Fibroblast of skin of scalp (primary cell): ENCODE results near the gene GSN.

Experiments used
- DNase-seq: peaks from one replicate; pipeline ENCODE4 v3.0.0-alpha.2; 2013

The GSN gene

GRCh38 chr9:121353241-121354061, 85.5 kb downstream of the GSN start:
- no peak for DNase-seq

GRCh38 chr9:121354141-121354540, 86.2 kb downstream of the GSN start:
- no peak for DNase-seq

- no peak for DNase-seq
Measured at GRCh38 chr9:121354762-121355161, 86.8 kb downstream of the GSN start.

- DNase-seq, result no peak
Measured at GRCh38 chr9:121357011-121357410, 89.0 kb downstream of the GSN start.

- DNase-seq, result no peak
Measured at GRCh38 chr9:121358751-121359150, 90.8 kb downstream of the GSN start.

- DNase-seq, result peak; percentile 67
Measured at GRCh38 chr9:121359351-121360294, 91.7 kb downstream of the GSN start.

- peak; percentile 89 for DNase-seq
Measured at GRCh38 chr9:121360601-121361374, 92.8 kb downstream of the GSN start.

- DNase-seq, result peak; percentile 73
Measured at GRCh38 chr9:121362813-121363621, 95.1 kb downstream of the GSN start.

- no peak for DNase-seq
Measured at GRCh38 chr9:121363622-121363961, 95.6 kb downstream of the GSN start.

GRCh38 chr9:121364077-121364476, 96.1 kb downstream of the GSN start:
- DNase-seq, result no peak

GRCh38 chr9:121364886-121365285, 96.9 kb downstream of the GSN start:
- no peak for DNase-seq

GRCh38 chr9:121365564-121365963, 97.6 kb downstream of the GSN start:
- DNase-seq, result no peak

GRCh38 chr9:121366611-121367192, 98.7 kb downstream of the GSN start:
- no peak for DNase-seq

GRCh38 chr9:121367306-121368137, 99.6 kb downstream of the GSN start:
- no peak for DNase-seq

- no peak for DNase-seq
Measured at GRCh38 chr9:121368138-121368522, 100.2 kb downstream of the GSN start.

- DNase-seq, result no peak
Measured at GRCh38 chr9:121368745-121369144, 100.8 kb downstream of the GSN start.

GRCh38 chr9:121369595-121370265, 101.8 kb downstream of the GSN start, which contains the start of gene STOM:
Gene STOM (minus strand): TSS chr9:121370250. CDS start chr9:121370187, 63 bp downstream.
- peak; percentile 88 for DNase-seq

GRCh38 chr9:121371495-121372061, 103.6 kb downstream of the GSN start:
- no peak for DNase-seq

- DNase-seq, result no peak
Measured at GRCh38 chr9:121372239-121373010, 104.5 kb downstream of the GSN start.
